SK-N-SH (cell line): Measurements from ENCODE around the gene BTN3A1. TPM values are rescaled to one million over a fixed set of nuclear protein-coding genes. Genes with fewer than 3 reads are reported as not detected.

Experiments used
- CTCF ChIA-PET: fragments of 300-600, 350-600 bp; formaldehyde crosslinking; extraction: SDS; loops from one replicate; lab custom pipeline; 2021; lab: Yijun Ruan, JAX
- POLR2A ChIA-PET: fragments of 350-600 bp; sonication (Branson Sonifier 250); formaldehyde crosslinking; extraction: SDS; loops from one replicate; lab custom pipeline; 2020; ENCODE audit warnings: antibody characterized with exemption, inconsistent platforms; lab: Yijun Ruan, JAX
- DNase-seq: peaks from one replicate; pipeline ENCODE4 v3.0.0; 2012
- H2AFZ ChIP-seq: fragments of 200-600 bp; sonication (generic); 2 replicates; pipeline ENCODE4 v1.8.1; 2016; ENCODE audit warnings: antibody characterized with exemption, mild to moderate bottlenecking, low read depth
- H3F3A ChIP-seq: fragments of 200-600 bp; sonication (generic); replicated peaks from 2 replicates; pipeline ENCODE3; 2016; ENCODE audit warnings: antibody characterized with exemption, mild to moderate bottlenecking; ENCODE audit not compliant: insufficient read depth
- H3K27ac ChIP-seq, 2 experiments: fragments of 200-500 bp in 1 of 2; fragments of 200-600 bp in 1 of 2; sonication (Bioruptor generic) in 1 of 2; sonication (generic), shearing (Covaris generic) in 1 of 2; 2 replicates each; pipeline versions ENCODE4 v1.5.1 to v1.6.1; 2014 to 2016; ENCODE audit warnings: low read depth in 2 of 2, inconsistent platforms in 1 of 2, low read length in 1 of 2, mild to moderate bottlenecking in 1 of 2, mixed read lengths in 1 of 2
- H3K27me3 ChIP-seq: fragments of 200-600 bp; sonication (generic), shearing (Covaris generic); 2 replicates; pipeline ENCODE4 v1.6.1; 2016; ENCODE audit warnings: mixed run types; ENCODE audit not compliant: insufficient read depth
- H3K36me3 ChIP-seq, 2 experiments: fragments of 200-500 bp in 1 of 2; fragments of 200-600 bp in 1 of 2; sonication (Bioruptor generic) in 1 of 2; sonication (generic) in 1 of 2; replicated peaks in 1 of 2; 2 replicates each; pipeline versions ENCODE3 to v1.5.1; 2014 to 2016; ENCODE audit warnings: low read length in 1 of 2, mild to moderate bottlenecking in 1 of 2; ENCODE audit not compliant: insufficient read depth in 2 of 2, control insufficient read depth in 1 of 2
- H3K4me1 ChIP-seq, 2 experiments: fragments of 200-500 bp in 1 of 2; fragments of 200-600 bp in 1 of 2; sonication (Bioruptor generic) in 1 of 2; sonication (generic), shearing (Covaris generic) in 1 of 2; 2 replicates each; pipeline versions ENCODE4 v1.5.1 to v1.6.1; 2014 to 2016; ENCODE audit warnings: low read depth in 1 of 2, low read length in 1 of 2, mixed run types in 1 of 2; ENCODE audit not compliant: insufficient read depth in 2 of 2, control insufficient read depth in 1 of 2
- H3K4me2 ChIP-seq: fragments of 200-600 bp; sonication (generic), shearing (Covaris generic); 2 replicates; pipeline ENCODE4 v1.6.1; 2017; ENCODE audit warnings: mixed run types
- H3K4me3 ChIP-seq, 2 experiments: fragments of 200-500 bp in 1 of 2; fragments of 200-600 bp in 1 of 2; sonication (Bioruptor generic) in 1 of 2; sonication (generic), shearing (Covaris generic) in 1 of 2; 2 replicates each; pipeline versions ENCODE4 v1.5.1 to v1.8.1; 2014 to 2016; ENCODE audit warnings: low read depth in 2 of 2, inconsistent platforms in 1 of 2, low read length in 1 of 2, mild to moderate bottlenecking in 1 of 2, mixed read lengths in 1 of 2, moderate library complexity in 1 of 2
- H3K79me2 ChIP-seq: fragments of 200-600 bp; sonication (generic); 2 replicates; pipeline ENCODE4 v1.8.1; 2017; ENCODE audit warnings: mild to moderate bottlenecking; ENCODE audit not compliant: insufficient read depth
- H3K9ac ChIP-seq: fragments of 200-600 bp; sonication (generic); 2 replicates; pipeline ENCODE4 v1.6.1; 2017; ENCODE audit warnings: mixed run types
- H3K9me2 ChIP-seq: fragments of 200-600 bp; sonication (generic); 2 replicates; pipeline ENCODE4 v1.6.1; 2017; ENCODE audit warnings: mixed run types
- H3K9me3 ChIP-seq: fragments of 200-600 bp; sonication (generic); 2 replicates; pipeline ENCODE4 v1.6.1; 2017; ENCODE audit warnings: mixed run types, mild to moderate bottlenecking, moderate library complexity
- H4K20me1 ChIP-seq: fragments of 200-600 bp; sonication (generic); 2 replicates; pipeline ENCODE4 v1.6.1; 2017; ENCODE audit warnings: mild to moderate bottlenecking, mixed run types; ENCODE audit not compliant: insufficient read depth
- EP300 ChIP-seq, 2 experiments: IDR thresholded peaks; 2 replicates each; pipeline versions ENCODE4 v1.4.0 to v1.6.1; 2012; ENCODE audit warnings: borderline replicate concordance in 1 of 2, low read depth in 1 of 2, low read length in 1 of 2
- EZH2phosphoT487 ChIP-seq: fragments of 200-600 bp; sonication (generic); IDR thresholded peaks from 2 replicates; pipeline ENCODE4 v1.6.1; 2017; ENCODE audit warnings: low read depth, mixed run types, mild to moderate bottlenecking, antibody characterized with exemption, moderate library complexity, borderline replicate concordance
- FOSL2 ChIP-seq: IDR thresholded peaks from 2 replicates; pipeline ENCODE4 v1.4.0; 2012; ENCODE audit warnings: low read depth, mild to moderate bottlenecking, moderate library complexity, borderline replicate concordance
- GABPA ChIP-seq: IDR thresholded peaks from 2 replicates; pipeline ENCODE4 v1.4.0; 2012; ENCODE audit warnings: low read depth, mild to moderate bottlenecking
- NRF1 ChIP-seq: IDR thresholded peaks from 2 replicates; pipeline ENCODE4 v1.6.1; 2012; ENCODE audit warnings: low read depth, mild to moderate bottlenecking, low read length
- POLR2AphosphoS5 ChIP-seq: IDR thresholded peaks from 2 replicates; pipeline ENCODE4 v1.6.1; 2012; ENCODE audit warnings: low read depth, low read length
- RAD21 ChIP-seq: IDR thresholded peaks from 2 replicates; pipeline ENCODE4 v1.6.1; 2012; ENCODE audit warnings: mild to moderate bottlenecking, low read length
- RFX5 ChIP-seq: IDR thresholded peaks from 2 replicates; pipeline ENCODE4 v1.6.1; 2012; ENCODE audit warnings: mild to moderate bottlenecking, improper control_type of control experiment, low read length
- SMC3 ChIP-seq: IDR thresholded peaks from 2 replicates; pipeline ENCODE4 v1.6.1; 2012; ENCODE audit warnings: low read depth, low read length, improper control_type of control experiment
- WGBS: methylation state at CpG from one replicate; pipeline ENCODE4 v1.1.6; 2017; ENCODE audit warnings: low lambda C conversion rate; 5-methylcytosine and 5-hydroxymethylcytosine counted together
- polyA plus RNA-seq, 3 experiments: library from polyadenylated mRNA; depleted of rRNA; stranded (reverse); fragments of >200 nt; gene quantifications; 2 replicates each; pipeline ENCODE4 v1.2.3, GENCODE V29; 2012
- TF ChIP-seq, protein P1 (sequence below): IDR thresholded peaks from 2 replicates; pipeline ENCODE4 v1.4.0; 2012; ENCODE audit warnings: low read depth, borderline replicate concordance
- TF ChIP-seq, protein P2 (sequence below): fragments of 150-350 bp; IDR thresholded peaks from 2 replicates; pipeline ENCODE4 v1.6.1; 2017; ENCODE audit warnings: antibody characterized with exemption, low read length, low read depth, borderline replicate concordance
- TF ChIP-seq, protein P3 (sequence below): IDR thresholded peaks from 2 replicates; pipeline ENCODE4; 2012

Gene BTN3A1
- polyA plus RNA-seq, 1 of the 3 experiments (the other 2 are of a cell fraction): 14.2 TPM

DNA sequence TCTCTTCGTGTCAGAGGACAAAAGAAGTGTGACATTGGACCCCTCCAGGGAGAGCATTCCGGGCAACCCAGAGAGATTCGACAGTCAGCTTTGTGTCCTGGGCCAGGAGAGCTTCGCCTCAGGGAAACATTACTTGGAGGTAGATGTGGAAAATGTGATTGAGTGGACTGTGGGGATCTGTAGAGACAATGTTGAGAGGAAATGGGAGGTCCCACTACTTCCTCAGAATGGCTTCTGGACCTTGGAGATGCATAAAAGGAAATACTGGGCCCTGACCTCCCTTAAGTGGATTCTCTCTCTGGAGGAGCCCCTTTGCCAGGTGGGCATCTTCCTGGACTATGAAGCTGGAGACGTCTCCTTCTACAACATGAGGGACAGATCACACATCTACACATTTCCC, 28.7 kb downstream of the BTN3A1 start (continued):
- TF ChIP-seq FOSL2 (no peak), EP300 (IDR thresholded peaks at IDR 0.05; ENCODE audit: borderline replicate concordance in 1 of 2, low read depth in 1 of 2, low read length in 1 of 2) (no peak), NRF1 (no peak), SMC3 (no peak), RAD21 (no peak)
- TF ChIP-seq, protein P1, sequence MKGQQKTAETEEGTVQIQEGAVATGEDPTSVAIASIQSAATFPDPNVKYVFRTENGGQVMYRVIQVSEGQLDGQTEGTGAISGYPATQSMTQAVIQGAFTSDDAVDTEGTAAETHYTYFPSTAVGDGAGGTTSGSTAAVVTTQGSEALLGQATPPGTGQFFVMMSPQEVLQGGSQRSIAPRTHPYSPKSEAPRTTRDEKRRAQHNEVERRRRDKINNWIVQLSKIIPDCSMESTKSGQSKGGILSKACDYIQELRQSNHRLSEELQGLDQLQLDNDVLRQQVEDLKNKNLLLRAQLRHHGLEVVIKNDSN: no peak

DNA sequence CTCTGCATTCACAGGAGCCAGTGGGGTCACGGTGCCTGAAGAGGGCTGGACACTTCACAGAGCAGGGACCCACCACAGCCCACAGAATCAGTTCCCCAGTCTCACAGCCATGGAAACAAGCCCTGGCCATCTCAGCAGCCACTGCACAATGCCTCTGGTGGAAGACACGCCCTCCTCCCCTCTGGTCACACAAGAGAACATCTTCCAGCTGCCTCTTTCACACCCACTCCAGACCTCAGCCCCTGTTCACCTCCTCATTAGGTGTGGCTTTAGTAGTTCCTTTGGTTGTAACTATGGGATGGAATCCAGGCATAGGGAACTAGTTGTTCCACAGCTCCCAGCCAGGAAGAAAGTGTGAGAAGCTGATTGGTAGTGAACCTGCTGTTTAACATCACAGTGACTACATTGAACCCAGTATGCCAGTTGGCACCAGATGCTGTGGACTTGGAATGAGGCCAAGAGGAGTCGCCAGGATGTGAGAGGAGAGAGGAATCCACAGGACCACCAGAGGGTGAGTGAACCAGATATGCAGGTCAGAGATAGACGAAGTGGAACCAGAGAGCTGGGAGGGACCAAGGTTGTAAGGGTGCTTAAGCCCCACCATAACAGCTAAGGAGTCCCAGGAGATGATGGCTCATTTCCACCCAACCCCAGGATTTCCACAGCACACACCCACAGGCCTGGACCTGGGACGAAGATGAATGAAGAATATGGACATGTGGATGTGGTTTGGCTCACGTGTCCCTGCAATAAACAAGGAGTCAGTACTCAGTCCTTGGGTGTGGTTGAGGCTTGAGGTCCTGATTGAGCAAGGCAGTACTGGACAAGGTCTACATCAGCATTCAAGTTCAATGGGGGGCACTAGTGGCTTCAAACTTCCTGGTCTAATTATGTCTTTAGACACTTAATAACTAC, 29.4 kb downstream of the BTN3A1 start:
- H3K4me1 ChIP-seq: no peaks in the 10 kb centered on the region; a peak in 1 of 4 replicates
- TF ChIP-seq EZH2phosphoT487: no peak
- TF ChIP-seq, protein P2, sequence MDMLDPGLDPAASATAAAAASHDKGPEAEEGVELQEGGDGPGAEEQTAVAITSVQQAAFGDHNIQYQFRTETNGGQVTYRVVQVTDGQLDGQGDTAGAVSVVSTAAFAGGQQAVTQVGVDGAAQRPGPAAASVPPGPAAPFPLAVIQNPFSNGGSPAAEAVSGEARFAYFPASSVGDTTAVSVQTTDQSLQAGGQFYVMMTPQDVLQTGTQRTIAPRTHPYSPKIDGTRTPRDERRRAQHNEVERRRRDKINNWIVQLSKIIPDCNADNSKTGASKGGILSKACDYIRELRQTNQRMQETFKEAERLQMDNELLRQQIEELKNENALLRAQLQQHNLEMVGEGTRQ: no peak
- TF ChIP-seq, protein P1: no peak
- TF ChIP-seq SMC3: no peak
- TF ChIP-seq, all 33 proteins: peak for 0
- no peaks in the 10 kb centered on the region for H3K9me2 ChIP-seq
- no peak overlapping the region for H3K27ac ChIP-seq
- no peaks in the 10 kb centered on the region for H4K20me1 ChIP-seq
- 88% methylated on average over 4 of the region's 6 CpGs for WGBS
- H3K9me3 ChIP-seq: no peaks in the 10 kb centered on the region
- ChIA-PET POLR2A (no interaction called here), CTCF (interaction anchor here (1.2 to 1.5 kb wide), 2 partner anchors 11 to 90 kb away, joined by 4 read pairs; no protein-coding TSS in a partner anchor)
- no peaks in the 10 kb centered on the region for H3K79me2 ChIP-seq
- H3K27me3 ChIP-seq: no peaks in the 10 kb centered on the region
- no peak overlapping the region for H3K4me2 ChIP-seq
- DNase-seq: no peak
- H3F3A ChIP-seq: no peaks in the 10 kb centered on the region
- H2AFZ ChIP-seq: no peak overlapping the region
- no peak overlapping the region for H3K9ac ChIP-seq
- peaks cover 18 to 27% of the 10 kb centered on the region in 2 experiments for H3K36me3 ChIP-seq
- no peak overlapping the region for H3K4me3 ChIP-seq

DNA sequence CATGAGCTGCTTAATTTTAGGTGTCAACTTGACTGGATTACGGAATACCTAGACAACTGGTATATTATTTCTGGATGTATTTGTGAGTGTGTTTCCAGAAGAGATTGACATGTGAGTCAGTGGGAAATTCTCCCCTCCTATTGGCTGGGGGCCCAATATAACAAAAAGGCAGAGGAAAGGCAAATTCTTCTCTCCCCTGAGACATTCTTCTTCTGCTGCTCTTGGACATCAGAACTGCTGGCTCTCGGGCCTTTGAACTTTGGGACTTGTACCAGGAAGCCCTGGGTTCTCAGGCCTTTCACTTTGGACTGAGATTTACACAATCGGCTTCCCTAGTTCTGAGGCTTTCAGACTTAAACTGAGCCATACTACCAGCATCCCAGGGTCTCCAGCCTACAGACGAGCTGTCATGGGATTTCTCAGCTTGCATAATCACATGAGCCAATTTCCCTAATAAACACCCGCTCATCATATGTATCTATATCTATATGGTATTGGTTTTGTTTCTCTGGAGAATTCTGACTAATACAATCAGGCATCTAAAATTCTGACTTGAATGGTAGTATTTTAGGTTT, 30.6 kb downstream of the BTN3A1 start:
- ChIA-PET CTCF (no interaction called here), POLR2A (no interaction called here)
- Histone ChIP-seq H3F3A (no peaks in the 10 kb centered on the region), H3K9me2 (no peaks in the 10 kb centered on the region), H4K20me1 (no peaks in the 10 kb centered on the region), H3K79me2 (no peaks in the 10 kb centered on the region), H3K9me3 (no peaks in the 10 kb centered on the region), H3K27ac (no peak overlapping the region), H3K36me3 (peaks cover 18 to 23% of the 10 kb centered on the region in 2 experiments), H3K4me2 (no peak overlapping the region), H2AFZ (no peak overlapping the region), H3K27me3 (no peaks in the 10 kb centered on the region), H3K4me3 (no peak overlapping the region), H3K4me1 (no peaks in the 10 kb centered on the region; a peak in 1 of 4 replicates), H3K9ac (no peak overlapping the region)
- DNase-seq: no peak
- 98% methylated on average over 5 of the region's 5 CpGs for WGBS
- TF ChIP-seq, protein P3, sequence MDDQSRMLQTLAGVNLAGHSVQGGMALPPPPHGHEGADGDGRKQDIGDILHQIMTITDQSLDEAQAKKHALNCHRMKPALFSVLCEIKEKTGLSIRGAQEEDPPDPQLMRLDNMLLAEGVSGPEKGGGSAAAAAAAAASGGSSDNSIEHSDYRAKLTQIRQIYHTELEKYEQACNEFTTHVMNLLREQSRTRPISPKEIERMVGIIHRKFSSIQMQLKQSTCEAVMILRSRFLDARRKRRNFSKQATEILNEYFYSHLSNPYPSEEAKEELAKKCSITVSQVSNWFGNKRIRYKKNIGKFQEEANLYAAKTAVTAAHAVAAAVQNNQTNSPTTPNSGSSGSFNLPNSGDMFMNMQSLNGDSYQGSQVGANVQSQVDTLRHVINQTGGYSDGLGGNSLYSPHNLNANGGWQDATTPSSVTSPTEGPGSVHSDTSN: no peak
- TF ChIP-seq, protein P2: no peak
- TF ChIP-seq GABPA (no peak), RFX5 (no peak), POLR2AphosphoS5 (no peak), EP300 (IDR thresholded peaks at IDR 0.05; ENCODE audit: borderline replicate concordance in 1 of 2, low read depth in 1 of 2, low read length in 1 of 2) (no peak)
